ENCODE data around the gene INPP4B.

The INPP4B gene

DNA sequence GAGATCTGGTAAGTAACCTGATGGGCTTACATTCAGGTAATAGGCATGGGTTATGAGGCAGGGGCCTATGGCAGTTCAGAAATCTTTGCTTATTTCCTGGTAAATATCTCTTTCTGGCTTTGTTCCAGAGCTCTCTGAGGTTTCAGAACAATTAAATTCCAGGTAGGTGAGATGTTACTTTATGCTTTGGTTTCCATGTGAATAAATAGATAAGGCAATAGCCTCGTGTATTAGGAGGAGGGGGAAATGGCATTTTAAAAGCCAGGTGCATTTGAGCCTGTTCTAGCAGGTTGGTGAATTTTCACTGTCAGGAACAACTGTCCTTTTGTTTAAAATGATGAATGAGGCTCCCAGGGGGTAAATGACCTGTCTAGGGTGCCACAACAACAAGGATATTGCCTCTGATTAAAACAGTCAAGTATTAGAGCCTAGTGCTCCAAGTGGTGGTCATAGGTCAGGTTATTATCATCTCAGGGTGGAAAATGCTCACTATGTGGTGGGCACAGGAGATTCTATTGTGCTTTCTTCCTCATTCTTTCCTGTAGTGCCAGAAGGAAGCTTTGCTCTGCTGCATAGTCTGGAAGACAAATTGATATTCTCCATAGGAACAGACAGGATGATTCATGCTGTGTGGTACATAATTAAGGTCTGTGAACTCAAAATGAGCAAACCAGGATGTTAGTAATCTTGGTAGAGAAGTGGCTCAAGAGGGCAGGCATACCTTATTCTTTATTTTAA is 296.2 kb downstream of the INPP4B start:
- no peak overlapping the region for H3K4me3 ChIP-seq (replicated peaks in 1 of 2; ENCODE audit: low read depth in 2 of 2, low read length in 2 of 2)
- TF ChIP-seq, protein P1, sequence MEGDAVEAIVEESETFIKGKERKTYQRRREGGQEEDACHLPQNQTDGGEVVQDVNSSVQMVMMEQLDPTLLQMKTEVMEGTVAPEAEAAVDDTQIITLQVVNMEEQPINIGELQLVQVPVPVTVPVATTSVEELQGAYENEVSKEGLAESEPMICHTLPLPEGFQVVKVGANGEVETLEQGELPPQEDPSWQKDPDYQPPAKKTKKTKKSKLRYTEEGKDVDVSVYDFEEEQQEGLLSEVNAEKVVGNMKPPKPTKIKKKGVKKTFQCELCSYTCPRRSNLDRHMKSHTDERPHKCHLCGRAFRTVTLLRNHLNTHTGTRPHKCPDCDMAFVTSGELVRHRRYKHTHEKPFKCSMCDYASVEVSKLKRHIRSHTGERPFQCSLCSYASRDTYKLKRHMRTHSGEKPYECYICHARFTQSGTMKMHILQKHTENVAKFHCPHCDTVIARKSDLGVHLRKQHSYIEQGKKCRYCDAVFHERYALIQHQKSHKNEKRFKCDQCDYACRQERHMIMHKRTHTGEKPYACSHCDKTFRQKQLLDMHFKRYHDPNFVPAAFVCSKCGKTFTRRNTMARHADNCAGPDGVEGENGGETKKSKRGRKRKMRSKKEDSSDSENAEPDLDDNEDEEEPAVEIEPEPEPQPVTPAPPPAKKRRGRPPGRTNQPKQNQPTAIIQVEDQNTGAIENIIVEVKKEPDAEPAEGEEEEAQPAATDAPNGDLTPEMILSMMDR (IDR thresholded peaks at IDR 0.05; ENCODE audit: low read depth, low read length): no peak
- DNase-seq (ENCODE audit: low read depth in 2 of 2): peak; percentile 64 to 87

GRCh38 chr4:142549248-142549647 is 296.9 kb downstream of the INPP4B start:
- no peak overlapping the region for H3K4me3 ChIP-seq (replicated peaks in 1 of 2; ENCODE audit: low read depth in 2 of 2, low read length in 2 of 2)
- TF ChIP-seq, protein P1 (IDR thresholded peaks at IDR 0.05; ENCODE audit: low read depth, low read length): no peak
- DNase-seq (ENCODE audit: low read depth in 2 of 2): no peak

GRCh38 chr4:142548491-142548890 is 297.6 kb downstream of the INPP4B start:
- H3K4me3 ChIP-seq (replicated peaks in 1 of 2; ENCODE audit: low read depth in 2 of 2, low read length in 2 of 2): no peak overlapping the region
- peak in 1 of 2 donors; percentile 59 for DNase-seq (ENCODE audit: low read depth in 2 of 2)
- TF ChIP-seq, protein P1 (IDR thresholded peaks at IDR 0.05; ENCODE audit: low read depth, low read length): no peak

GRCh38 chr4:142547974-142548373 is 298.1 kb downstream of the INPP4B start:
- TF ChIP-seq, protein P1 (IDR thresholded peaks at IDR 0.05; ENCODE audit: low read depth, low read length): no peak
- DNase-seq (ENCODE audit: low read depth in 2 of 2): peak; percentile 17 to 77
- no peak overlapping the region for H3K4me3 ChIP-seq (replicated peaks in 1 of 2; ENCODE audit: low read depth in 2 of 2, low read length in 2 of 2)

- H3K4me3 ChIP-seq (replicated peaks in 1 of 2; ENCODE audit: low read depth in 2 of 2, low read length in 2 of 2): no peak overlapping the region
- TF ChIP-seq, protein P1 (IDR thresholded peaks at IDR 0.05; ENCODE audit: low read depth, low read length): no peak
- no peak for DNase-seq (ENCODE audit: low read depth in 2 of 2)
Observed at GRCh38 chr4:142544594-142544993, 301.5 kb downstream of the INPP4B start.

GRCh38 chr4:142544039-142544438 is 302.1 kb downstream of the INPP4B start:
- TF ChIP-seq, protein P1 (IDR thresholded peaks at IDR 0.05; ENCODE audit: low read depth, low read length): no peak
- H3K4me3 ChIP-seq (replicated peaks in 1 of 2; ENCODE audit: low read depth in 2 of 2, low read length in 2 of 2): no peak overlapping the region
- DNase-seq (ENCODE audit: low read depth in 2 of 2): no peak

GRCh38 chr4:142540483-142540804 is 305.7 kb downstream of the INPP4B start:
- no peak for DNase-seq (ENCODE audit: low read depth in 2 of 2)
- TF ChIP-seq, protein P1 (IDR thresholded peaks at IDR 0.05; ENCODE audit: low read depth, low read length): no peak

More at GRCh38 chr4:142540483-142540804, 305.7 kb downstream of the INPP4B start:
- H3K4me3 ChIP-seq (replicated peaks in 1 of 2; ENCODE audit: low read depth in 2 of 2, low read length in 2 of 2): no peak overlapping the region
